ENCODE data around the gene ELAVL2.

Gene ELAVL2

GRCh38 chr9:23826120-23826629 lies at the start of gene ELAVL2:
Gene ELAVL2 (minus strand): TSS chr9:23826240. CDS start chr9:23762234, 64,006 bp downstream.
- TF ChIP-seq GATA2 (IDR thresholded peaks at IDR 0.05; ENCODE audit: low read depth, low read length) (no peak; the same call in 1 of the 2 replicates), GATA3 (IDR thresholded peaks at IDR 0.05; ENCODE audit: low read depth, low read length) (no peak)

GRCh38 chr9:23858234-23858633 lies 32.2 kb upstream of the ELAVL2 start:
- no peak for TF ChIP-seq GATA3 (IDR thresholded peaks at IDR 0.05; ENCODE audit: low read depth, low read length)
- no peak for TF ChIP-seq GATA2 (IDR thresholded peaks at IDR 0.05; ENCODE audit: low read depth, low read length)

GRCh38 chr9:23855873-23856604 lies 30.0 kb upstream of the ELAVL2 start:
- TF ChIP-seq GATA2 (IDR thresholded peaks at IDR 0.05; ENCODE audit: low read depth, low read length), result no peak
- no peak for TF ChIP-seq GATA3 (IDR thresholded peaks at IDR 0.05; ENCODE audit: low read depth, low read length)

- TF ChIP-seq GATA2 (IDR thresholded peaks at IDR 0.05; ENCODE audit: low read depth, low read length) (no peak), GATA3 (IDR thresholded peaks at IDR 0.05; ENCODE audit: low read depth, low read length) (no peak)
These were observed 24.9 kb upstream of the ELAVL2 start for GRCh38 chr9:23850690-23851629.

- TF ChIP-seq GATA3 (IDR thresholded peaks at IDR 0.05; ENCODE audit: low read depth, low read length), result no peak
- no peak for TF ChIP-seq GATA2 (IDR thresholded peaks at IDR 0.05; ENCODE audit: low read depth, low read length)
These were observed 24.2 kb upstream of the ELAVL2 start for GRCh38 chr9:23850242-23850689.

GRCh38 chr9:23849379-23850035 lies 23.5 kb upstream of the ELAVL2 start:
- TF ChIP-seq GATA3 (IDR thresholded peaks at IDR 0.05; ENCODE audit: low read depth, low read length) (no peak), GATA2 (IDR thresholded peaks at IDR 0.05; ENCODE audit: low read depth, low read length) (no peak)

GRCh38 chr9:23842565-23843129 lies 16.6 kb upstream of the ELAVL2 start:
- TF ChIP-seq GATA3 (IDR thresholded peaks at IDR 0.05; ENCODE audit: low read depth, low read length) (no peak), GATA2 (IDR thresholded peaks at IDR 0.05; ENCODE audit: low read depth, low read length) (no peak)

- TF ChIP-seq GATA2 (IDR thresholded peaks at IDR 0.05; ENCODE audit: low read depth, low read length) (no peak), GATA3 (IDR thresholded peaks at IDR 0.05; ENCODE audit: low read depth, low read length) (no peak)
These were observed 15.3 kb upstream of the ELAVL2 start for GRCh38 chr9:23841304-23841703.

GRCh38 chr9:23837038-23837437 lies 11.0 kb upstream of the ELAVL2 start:
- TF ChIP-seq GATA3 (IDR thresholded peaks at IDR 0.05; ENCODE audit: low read depth, low read length) (no peak), GATA2 (IDR thresholded peaks at IDR 0.05; ENCODE audit: low read depth, low read length) (no peak)

GRCh38 chr9:23830929-23831730 lies 5.1 kb upstream of the ELAVL2 start:
- TF ChIP-seq GATA2 (IDR thresholded peaks at IDR 0.05; ENCODE audit: low read depth, low read length) (no peak), GATA3 (IDR thresholded peaks at IDR 0.05; ENCODE audit: low read depth, low read length) (no peak)

GRCh38 chr9:23830476-23830805 lies 4.4 kb upstream of the ELAVL2 start:
- TF ChIP-seq GATA3 (IDR thresholded peaks at IDR 0.05; ENCODE audit: low read depth, low read length) (no peak), GATA2 (IDR thresholded peaks at IDR 0.05; ENCODE audit: low read depth, low read length) (no peak)

GRCh38 chr9:23829580-23830475 lies 3.8 kb upstream of the ELAVL2 start:
- TF ChIP-seq GATA2 (IDR thresholded peaks at IDR 0.05; ENCODE audit: low read depth, low read length) (no peak), GATA3 (IDR thresholded peaks at IDR 0.05; ENCODE audit: low read depth, low read length) (no peak)
